ENCODE data around the gene MMP21.

The MMP21 gene
- 0.31 to 0.40 reads per million in 2 donors for total RNA-seq

- no peak for DNase-seq
Measured at GRCh38 chr10:125775491-125776106, at the start of gene MMP21. TSS of gene MMP21 (minus strand) at chr10:125775821. CDS start at chr10:125775821, 0 bp downstream.

GRCh38 chr10:125824736-125825135 is 49.1 kb upstream of the MMP21 start:
- no peak for DNase-seq

- no peak for DNase-seq
Measured at GRCh38 chr10:125823663-125824251, 48.1 kb upstream of the MMP21 start.

- DNase-seq, result peak; percentile 79 to 92 (median 89)
Measured at GRCh38 chr10:125822878-125823662, 47.4 kb upstream of the MMP21 start, which contains the start of the genes BCCIP and UROS. TSS of gene BCCIP (plus strand) at chr10:125823546. CDS start at chr10:125823558, 12 bp downstream. TSS of gene UROS (minus strand) at chr10:125823258. CDS start at chr10:125816499, 6,759 bp downstream.

GRCh38 chr10:125820701-125821100 is 45.1 kb upstream of the MMP21 start:
- no peak for DNase-seq

GRCh38 chr10:125817337-125817946 is 41.8 kb upstream of the MMP21 start:
- no peak for DNase-seq

GRCh38 chr10:125816548-125816947 is 40.9 kb upstream of the MMP21 start:
- no peak for DNase-seq

- no peak for DNase-seq
Measured at GRCh38 chr10:125815764-125816163, 40.1 kb upstream of the MMP21 start.

GRCh38 chr10:125812128-125812750 is 36.6 kb upstream of the MMP21 start:
- DNase-seq, result no peak

- no peak for DNase-seq
Measured at GRCh38 chr10:125811251-125811650, 35.6 kb upstream of the MMP21 start.

- DNase-seq, result no peak
Measured at GRCh38 chr10:125808047-125808446, 32.4 kb upstream of the MMP21 start.

GRCh38 chr10:125802739-125803138 is 27.1 kb upstream of the MMP21 start:
- no peak for DNase-seq

GRCh38 chr10:125802131-125802530 is 26.5 kb upstream of the MMP21 start:
- no peak for DNase-seq

GRCh38 chr10:125801574-125801973 is 26.0 kb upstream of the MMP21 start:
- DNase-seq, result no peak

GRCh38 chr10:125799451-125800182 is 24.0 kb upstream of the MMP21 start:
- no peak for DNase-seq

GRCh38 chr10:125797994-125798662 is 22.5 kb upstream of the MMP21 start:
- DNase-seq, result no peak

GRCh38 chr10:125797424-125797823 is 21.8 kb upstream of the MMP21 start:
- DNase-seq, result no peak

- DNase-seq, result no peak
Measured at GRCh38 chr10:125795637-125796190, 20.1 kb upstream of the MMP21 start.

- no peak for DNase-seq
Measured at GRCh38 chr10:125795128-125795527, 19.5 kb upstream of the MMP21 start.

- peak in 2 of 5 experiments; percentile 8 to 50 for DNase-seq
Measured at GRCh38 chr10:125792342-125793300, 17.0 kb upstream of the MMP21 start.

Measured in T-helper 2 cell (primary cell).